ENCODE data around the gene CD302.
"Not testable (repeated sequence)": the region's sequence is repeated elsewhere in the genome, so short reads cannot be mapped to it uniquely, and the experiment has no call there.

CD302 gene

GRCh38 chr2:159725713-159726112 is 72.3 kb downstream of the CD302 start:
- H3K36me3 ChIP-seq, result peaks cover under 1% of the 10 kb centered on the region; the same call in 1 of the 2 replicates
- no peaks in the 10 kb centered on the region for H3K27me3 ChIP-seq
- H3K4me3 ChIP-seq (ENCODE audit: low read depth, low read length), result no peak overlapping the region
- no peak for TF ChIP-seq CTCF (IDR thresholded peaks at IDR 0.05; ENCODE audit: low read depth, low read length)
- H3K9me3 ChIP-seq, result no peaks in the 10 kb centered on the region
- DNase-seq, result no peak
- H3K4me1 ChIP-seq, result no peaks in the 10 kb centered on the region

GRCh38 chr2:159724795-159725572 is 73.0 kb downstream of the CD302 start:
- not testable (repeated sequence) for H3K4me1 ChIP-seq; H3K27me3 ChIP-seq; H3K36me3 ChIP-seq; H3K4me3 ChIP-seq (ENCODE audit: low read depth, low read length); DNase-seq; H3K9me3 ChIP-seq

- H3K4me1 ChIP-seq, result no peaks in the 10 kb centered on the region
- H3K4me3 ChIP-seq (ENCODE audit: low read depth, low read length), result no peak overlapping the region
- H3K36me3 ChIP-seq, result peaks cover 9% of the 10 kb centered on the region
- no peak for DNase-seq
- H3K27me3 ChIP-seq, result no peaks in the 10 kb centered on the region
- no peak for TF ChIP-seq CTCF (IDR thresholded peaks at IDR 0.05; ENCODE audit: low read depth, low read length)
- H3K9me3 ChIP-seq, result no peaks in the 10 kb centered on the region
Measured at GRCh38 chr2:159722580-159722979, 75.4 kb downstream of the CD302 start.

GRCh38 chr2:159720676-159721075 is 77.3 kb downstream of the CD302 start:
- H3K9me3 ChIP-seq, result no peaks in the 10 kb centered on the region
- H3K4me3 ChIP-seq (ENCODE audit: low read depth, low read length), result no peak overlapping the region
- no peaks in the 10 kb centered on the region for H3K4me1 ChIP-seq
- TF ChIP-seq CTCF (IDR thresholded peaks at IDR 0.05; ENCODE audit: low read depth, low read length), result no peak
- H3K36me3 ChIP-seq, result peaks cover 18% of the 10 kb centered on the region
- H3K27me3 ChIP-seq, result no peaks in the 10 kb centered on the region
- no peak for DNase-seq

Data from BE2C (cell line).